Measurements from ENCODE around the gene NEURL4.

NEURL4 gene

DNA sequence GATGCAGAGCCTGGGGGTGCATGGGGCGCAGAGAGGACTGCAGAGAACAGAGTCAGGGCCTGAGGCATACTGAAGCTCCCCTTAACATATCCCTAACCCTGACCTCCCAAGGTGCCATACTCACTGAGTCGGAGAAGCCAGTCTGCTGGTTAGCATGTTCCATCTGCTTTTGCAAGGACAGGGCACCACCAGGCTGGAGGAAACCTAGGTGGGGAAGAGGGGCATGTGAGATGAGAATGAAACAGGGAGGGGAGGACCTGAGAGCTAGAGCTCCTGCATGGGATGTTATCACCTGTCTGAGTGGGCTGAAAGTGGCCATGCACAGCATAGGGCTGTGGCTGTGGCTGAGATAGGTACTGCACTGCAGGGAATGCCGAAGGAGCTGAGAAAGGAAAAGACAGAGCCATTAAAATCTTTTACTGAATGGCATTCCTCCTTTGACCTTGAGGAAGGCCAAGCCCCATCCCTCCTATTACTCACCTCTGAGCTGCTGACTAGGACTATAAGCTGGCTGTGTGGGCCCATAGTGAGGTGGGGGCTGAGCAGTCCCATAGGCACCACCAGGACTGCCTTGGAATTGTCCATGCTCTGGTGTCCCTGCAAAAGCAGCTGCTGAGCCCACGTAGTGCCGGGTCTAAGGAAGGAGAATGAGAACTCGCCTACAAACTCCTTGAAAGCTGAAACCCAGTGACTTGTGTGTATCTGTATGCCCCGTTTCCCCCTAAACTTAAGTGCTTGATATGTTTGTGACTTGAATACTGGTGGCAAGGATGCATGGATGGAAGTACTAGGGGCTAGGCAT, 15.8 kb downstream of the NEURL4 start:
- WGBS (ENCODE audit: insufficient coverage, insufficient read length), result no CpG with 5 or more reads among the region's 7 CpGs
- peaks cover 46% of the 10 kb centered on the region for H3K36me3 ChIP-seq (ENCODE audit: control insufficient read depth, insufficient read depth, low read length)
- H3K27me3 ChIP-seq (ENCODE audit: control insufficient read depth, insufficient read depth, low read length), result no peaks in the 10 kb centered on the region
- no peak for DNase-seq (ENCODE audit: low read depth, low spot score)
- no peak overlapping the region for H3K4me3 ChIP-seq (ENCODE audit: low read length)
- H3K27ac ChIP-seq (ENCODE audit: low read length), result no peak overlapping the region
- no peaks in the 10 kb centered on the region for H3K9me3 ChIP-seq (ENCODE audit: control insufficient read depth, insufficient read depth, low read length)
- H3K4me1 ChIP-seq (ENCODE audit: control insufficient read depth, insufficient read depth, low read length), result peaks cover 3% of the 10 kb centered on the region; the same call in 1 of the 2 replicates

DNA sequence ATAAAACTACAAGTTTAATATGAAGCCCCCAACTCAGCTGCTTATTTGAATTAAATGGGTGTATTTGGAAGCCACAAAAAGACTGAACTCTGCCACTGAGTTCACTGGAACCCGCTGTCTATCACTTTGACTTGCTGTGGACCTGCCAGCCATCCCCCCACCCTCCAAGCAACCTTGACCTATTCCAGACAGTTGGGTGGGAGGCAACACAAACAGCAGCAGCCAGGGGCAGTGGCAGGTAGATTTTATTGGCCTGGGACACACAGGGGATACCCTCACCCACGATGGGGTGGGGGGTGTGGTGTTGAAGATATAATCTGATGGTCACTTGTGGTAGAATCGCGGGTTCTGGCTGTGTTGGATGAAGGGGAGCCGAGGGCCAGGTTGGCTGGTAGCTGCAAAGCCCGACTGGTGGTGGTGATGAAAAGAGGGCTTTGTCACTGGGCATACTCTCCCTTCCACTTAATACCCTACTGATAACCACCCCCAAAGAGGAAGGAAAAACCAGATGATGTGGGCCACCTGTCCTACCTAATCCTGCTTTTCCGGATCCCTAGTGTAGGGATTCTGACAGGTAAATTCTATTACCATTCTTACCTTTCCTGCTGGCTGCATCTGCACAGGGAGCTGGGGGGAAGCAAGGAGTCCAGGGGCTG, 16.6 kb downstream of the NEURL4 start:
- no peak overlapping the region for H3K27ac ChIP-seq (ENCODE audit: low read length)
- no peaks in the 10 kb centered on the region for H3K27me3 ChIP-seq (ENCODE audit: control insufficient read depth, insufficient read depth, low read length)
- peaks cover 3% of the 10 kb centered on the region; the same call in 1 of the 2 replicates for H3K4me1 ChIP-seq (ENCODE audit: control insufficient read depth, insufficient read depth, low read length)
- H3K36me3 ChIP-seq (ENCODE audit: control insufficient read depth, insufficient read depth, low read length), result peaks cover 39% of the 10 kb centered on the region
- H3K9me3 ChIP-seq (ENCODE audit: control insufficient read depth, insufficient read depth, low read length), result no peaks in the 10 kb centered on the region
- no peak for DNase-seq (ENCODE audit: low read depth, low spot score)
- H3K4me3 ChIP-seq (ENCODE audit: low read length), result no peak overlapping the region
- WGBS (ENCODE audit: insufficient coverage, insufficient read length), result no CpG with 5 or more reads among the region's 7 CpGs

- no peak overlapping the region for H3K4me3 ChIP-seq (ENCODE audit: low read length)
- no peaks in the 10 kb centered on the region for H3K27me3 ChIP-seq (ENCODE audit: control insufficient read depth, insufficient read depth, low read length)
- no peak for DNase-seq (ENCODE audit: low read depth, low spot score)
- WGBS (ENCODE audit: insufficient coverage, insufficient read length), result 100% methylated on average over 1 of the region's 7 CpGs
- H3K27ac ChIP-seq (ENCODE audit: low read length), result no peak overlapping the region
- no peaks in the 10 kb centered on the region for H3K9me3 ChIP-seq (ENCODE audit: control insufficient read depth, insufficient read depth, low read length)
- peaks cover 34% of the 10 kb centered on the region for H3K36me3 ChIP-seq (ENCODE audit: control insufficient read depth, insufficient read depth, low read length)
- H3K4me1 ChIP-seq (ENCODE audit: control insufficient read depth, insufficient read depth, low read length), result peaks cover 3% of the 10 kb centered on the region; the same call in 1 of the 2 replicates
Measured at GRCh38 chr17:7311110-7311705, 17.9 kb downstream of the NEURL4 start.

DNA sequence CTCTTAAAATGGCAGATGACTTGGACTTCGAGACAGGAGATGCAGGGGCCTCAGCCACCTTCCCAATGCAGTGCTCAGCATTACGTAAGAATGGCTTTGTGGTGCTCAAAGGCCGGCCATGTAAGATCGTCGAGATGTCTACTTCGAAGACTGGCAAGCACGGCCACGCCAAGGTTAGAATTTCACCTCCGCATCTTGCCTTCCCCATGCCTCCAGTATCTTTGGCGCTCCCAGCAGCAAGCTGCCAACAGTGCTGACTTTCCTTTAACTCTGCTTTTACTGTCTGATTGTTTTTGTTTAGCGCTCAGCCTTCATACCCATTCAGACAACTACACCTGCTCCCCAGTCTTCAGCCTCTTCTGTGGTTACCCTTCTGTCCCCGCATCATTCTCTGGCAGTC, 19.5 kb downstream of the NEURL4 start:
- no CpG with 5 or more reads among the region's 12 CpGs for WGBS (ENCODE audit: insufficient coverage, insufficient read length)
- no peak for DNase-seq (ENCODE audit: low read depth, low spot score)
- peaks cover 30% of the 10 kb centered on the region for H3K36me3 ChIP-seq (ENCODE audit: control insufficient read depth, insufficient read depth, low read length)
- H3K27me3 ChIP-seq (ENCODE audit: control insufficient read depth, insufficient read depth, low read length), result no peaks in the 10 kb centered on the region
- no peaks in the 10 kb centered on the region for H3K9me3 ChIP-seq (ENCODE audit: control insufficient read depth, insufficient read depth, low read length)
- no peak overlapping the region for H3K4me3 ChIP-seq (ENCODE audit: low read length)
- H3K4me1 ChIP-seq (ENCODE audit: control insufficient read depth, insufficient read depth, low read length), result no peaks in the 10 kb centered on the region
- H3K27ac ChIP-seq (ENCODE audit: low read length), result no peak overlapping the region

DNA sequence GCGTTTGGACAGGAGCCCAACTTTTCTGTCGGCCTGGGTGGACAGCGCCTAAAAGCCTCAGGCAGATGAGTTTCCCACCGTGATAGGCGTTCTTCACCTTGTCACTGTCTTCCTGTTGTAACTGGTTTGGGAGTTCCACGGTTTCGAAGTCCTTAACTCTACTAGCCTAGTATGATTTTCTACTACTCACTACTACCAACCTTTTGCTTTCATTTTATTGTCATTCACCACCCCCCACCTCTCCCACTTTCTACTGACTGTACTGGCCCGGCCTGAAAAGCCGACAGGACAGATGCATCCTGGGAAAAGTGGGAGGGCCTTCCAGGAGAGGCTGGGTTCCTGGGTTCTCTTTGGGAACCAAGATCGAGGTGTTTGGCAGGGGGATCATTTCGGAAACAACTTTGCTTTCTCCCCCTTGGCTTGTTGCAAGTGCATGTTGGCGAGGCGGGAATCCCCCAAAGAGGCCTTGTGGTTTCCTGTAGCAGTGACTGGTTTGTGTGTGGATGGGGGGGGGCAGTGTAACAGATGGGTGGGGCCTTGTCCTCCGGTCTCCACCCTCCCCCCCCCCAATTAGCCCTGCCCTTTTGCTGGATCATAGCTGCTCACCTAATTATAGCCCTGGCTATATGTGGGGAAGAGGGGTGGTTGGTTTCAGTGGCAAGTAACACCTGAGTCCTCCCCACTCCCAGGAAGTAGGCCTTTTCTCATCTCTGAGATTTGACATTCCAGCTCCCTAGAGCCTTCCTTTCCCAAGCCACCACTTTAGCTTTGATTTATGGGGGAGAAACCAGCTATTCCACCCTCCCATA, 20.3 kb downstream of the NEURL4 start:
- H3K36me3 ChIP-seq (ENCODE audit: control insufficient read depth, insufficient read depth, low read length), result peaks cover 30% of the 10 kb centered on the region
- peak overlapping the region; percentile 99 for H3K4me3 ChIP-seq (ENCODE audit: low read length)
- no peaks in the 10 kb centered on the region for H3K27me3 ChIP-seq (ENCODE audit: control insufficient read depth, insufficient read depth, low read length)
- H3K4me1 ChIP-seq (ENCODE audit: control insufficient read depth, insufficient read depth, low read length), result no peaks in the 10 kb centered on the region
- no peak overlapping the region for H3K27ac ChIP-seq (ENCODE audit: low read length)
- no peak for DNase-seq (ENCODE audit: low read depth, low spot score)
- no peaks in the 10 kb centered on the region for H3K9me3 ChIP-seq (ENCODE audit: control insufficient read depth, insufficient read depth, low read length)
- no CpG with 5 or more reads among the region's 14 CpGs for WGBS (ENCODE audit: insufficient coverage, insufficient read length)

GRCh38 chr17:7307686-7308624, 21.2 kb downstream of the NEURL4 start:
- WGBS (ENCODE audit: insufficient coverage, insufficient read length), result no CpG with 5 or more reads among the region's 104 CpGs
- H3K4me1 ChIP-seq (ENCODE audit: control insufficient read depth, insufficient read depth, low read length), result no peaks in the 10 kb centered on the region
- H3K9me3 ChIP-seq (ENCODE audit: control insufficient read depth, insufficient read depth, low read length), result no peaks in the 10 kb centered on the region
- no peaks in the 10 kb centered on the region for H3K27me3 ChIP-seq (ENCODE audit: control insufficient read depth, insufficient read depth, low read length)
- DNase-seq (ENCODE audit: low read depth, low spot score), result no peak
- peak overlapping the region; percentile 99 for H3K4me3 ChIP-seq (ENCODE audit: low read length)
- peaks cover 27% of the 10 kb centered on the region for H3K36me3 ChIP-seq (ENCODE audit: control insufficient read depth, insufficient read depth, low read length)
- no peak overlapping the region for H3K27ac ChIP-seq (ENCODE audit: low read length)

DNA sequence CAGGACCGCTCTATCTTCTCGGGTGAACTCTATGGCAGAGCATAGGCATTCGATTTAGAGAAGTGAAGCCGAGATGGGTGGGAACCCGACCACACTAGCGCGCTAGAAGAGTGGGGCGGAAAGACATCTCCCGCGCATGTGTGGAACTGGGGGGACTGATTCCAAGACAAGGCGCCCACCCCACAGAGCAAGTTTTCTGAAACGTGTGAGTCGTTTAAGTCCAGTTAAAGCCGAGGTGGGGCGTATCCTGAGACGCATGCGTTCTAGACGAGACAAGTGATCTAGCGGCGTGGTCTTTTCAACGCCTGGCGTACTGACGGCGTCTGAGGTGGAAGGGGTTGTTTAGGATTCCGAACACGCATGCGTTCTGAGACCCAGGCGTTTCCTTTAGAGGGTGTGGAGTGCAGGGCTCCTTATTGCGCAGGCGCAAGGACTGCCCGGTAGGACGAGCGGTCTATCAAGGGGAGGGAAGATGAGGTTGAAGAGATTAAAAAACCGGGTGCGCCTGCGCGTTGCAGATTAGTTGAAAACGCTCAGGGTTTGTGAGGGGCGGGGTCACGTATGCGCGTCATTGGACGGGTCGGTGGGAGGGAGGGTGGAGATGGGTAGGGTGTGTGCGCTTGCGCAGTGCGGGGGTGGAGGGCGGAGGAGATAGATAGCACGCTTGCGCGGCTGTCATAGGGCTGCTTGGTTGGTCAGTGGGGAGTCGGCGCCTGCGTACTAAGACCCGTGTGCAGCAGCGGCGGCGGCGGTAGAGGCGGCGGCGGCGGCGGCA, 22.0 kb downstream of the NEURL4 start, which contains the start of gene EIF5A:
EIF5A (plus strand) TSS at position 718 of the 775 bp plus-strand sequence. CDS start 2,008 bp downstream, outside the sequence.
- Histone ChIP-seq H3K36me3 (ENCODE audit: control insufficient read depth, insufficient read depth, low read length) (peaks cover 22% of the 10 kb centered on the region), H3K9me3 (ENCODE audit: control insufficient read depth, insufficient read depth, low read length) (no peaks in the 10 kb centered on the region), H3K27me3 (ENCODE audit: control insufficient read depth, insufficient read depth, low read length) (no peaks in the 10 kb centered on the region), H3K4me3 (ENCODE audit: low read length) (peak within 1 kb of the TSS; percentile 99), H3K4me1 (ENCODE audit: control insufficient read depth, insufficient read depth, low read length) (no peaks in the 10 kb centered on the region), H3K27ac (ENCODE audit: low read length) (no peak within 1 kb of the TSS)
- peak; percentile 99 for DNase-seq (ENCODE audit: low read depth, low spot score)
- no CpG with 5 or more reads among the region's 64 CpGs for WGBS (ENCODE audit: insufficient coverage, insufficient read length)

DNA sequence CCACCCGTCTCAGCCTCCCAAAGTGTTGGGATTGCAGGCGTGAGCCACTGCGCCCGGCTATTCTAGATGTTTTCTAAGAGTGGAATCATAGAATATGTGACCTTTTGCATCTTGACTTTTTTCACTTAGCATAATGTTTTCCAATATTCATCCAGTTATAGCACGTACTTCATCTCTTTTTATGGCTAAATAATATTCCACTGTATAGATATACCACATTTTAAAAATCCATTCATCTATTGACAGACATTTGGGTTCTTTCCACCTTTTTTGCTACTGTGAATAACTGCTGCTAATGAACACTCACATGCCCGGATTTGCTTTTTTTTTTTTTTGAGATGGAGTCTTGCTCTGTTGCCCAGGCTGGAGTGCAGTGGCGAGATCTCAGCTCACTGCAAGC, 25.0 kb downstream of the NEURL4 start:
- H3K4me3 ChIP-seq (ENCODE audit: low read length), result no peak overlapping the region
- DNase-seq (ENCODE audit: low read depth, low spot score), result no peak
- H3K27ac ChIP-seq (ENCODE audit: low read length), result no peak overlapping the region
- no peaks in the 10 kb centered on the region for H3K9me3 ChIP-seq (ENCODE audit: control insufficient read depth, insufficient read depth, low read length)
- H3K27me3 ChIP-seq (ENCODE audit: control insufficient read depth, insufficient read depth, low read length), result no peaks in the 10 kb centered on the region
- no peaks in the 10 kb centered on the region for H3K36me3 ChIP-seq (ENCODE audit: control insufficient read depth, insufficient read depth, low read length)
- no CpG with 5 or more reads among the region's 7 CpGs for WGBS (ENCODE audit: insufficient coverage, insufficient read length)
- H3K4me1 ChIP-seq (ENCODE audit: control insufficient read depth, insufficient read depth, low read length), result no peaks in the 10 kb centered on the region

All from iPS DF 6.9 (cell line).